Posterior cingulate gyrus (tissue), 11 donors: Measurements from ENCODE around the gene DNAJC13.

Source experiments
- DNase-seq, 10 donors: peaks; one replicate each; pipeline versions ENCODE4 v3.0.0 to v3.0.0-alpha.2; 2020 to 2021; ENCODE audit warnings: mixed read lengths in 3 of 10
- intact Hi-C: fragments of 100-400 bp; cut with DNase I; formaldehyde crosslinking; loops from one replicate; pipeline ENCODE4 v1.15.1; 2023

Gene DNAJC13

GRCh38 chr3:132568422-132568821 is 151.1 kb downstream of the DNAJC13 start:
- no peak for DNase-seq
- intact Hi-C loops = no loop called here

GRCh38 chr3:132569153-132569552 is 151.9 kb downstream of the DNAJC13 start:
- DNase-seq = no peak
- intact Hi-C loops = no loop called here

DNA sequence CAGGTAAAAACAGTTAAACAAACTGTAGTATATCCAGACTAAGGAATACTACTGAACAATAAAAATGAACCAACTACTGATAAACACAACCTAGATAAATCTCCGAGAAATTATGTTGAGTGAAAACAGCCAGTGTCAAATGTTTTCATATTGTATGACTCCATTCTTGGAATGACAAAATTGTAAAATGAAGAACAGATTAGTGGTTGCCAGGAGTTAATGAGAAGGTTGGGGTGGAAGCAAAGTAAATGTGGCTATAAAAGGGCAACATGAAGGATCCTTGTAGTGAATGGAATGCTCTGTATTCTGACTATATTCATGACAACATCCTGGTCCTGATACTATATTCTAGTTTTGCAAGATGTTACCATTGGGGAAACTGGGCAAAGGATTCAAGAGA is 152.3 kb downstream of the DNAJC13 start:
- intact Hi-C loops = no loop called here

DNA sequence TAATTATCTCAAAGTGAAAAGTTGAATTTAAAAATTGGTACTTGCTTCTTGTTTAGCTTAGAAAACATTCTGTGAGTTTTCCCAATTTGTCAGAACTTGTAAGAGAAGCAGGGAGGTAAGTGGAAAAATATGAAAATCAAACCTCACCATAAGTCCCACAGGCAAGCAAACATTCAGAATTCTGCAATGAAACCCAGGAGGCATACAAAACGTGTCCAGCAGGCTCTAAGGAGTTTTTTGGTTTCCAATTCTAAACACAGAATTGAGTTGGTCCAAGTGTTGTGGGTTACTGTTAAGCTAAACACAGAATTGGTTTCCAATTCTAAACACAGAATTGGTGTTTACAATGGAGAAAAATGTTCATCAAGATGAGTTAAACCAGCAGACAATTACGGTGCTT is 152.7 kb downstream of the DNAJC13 start:
- no peak for DNase-seq
- intact Hi-C loops = no loop called here

More for the DNA sequence above, 152.3 kb downstream of the DNAJC13 start:
- no peak for DNase-seq

- intact Hi-C loops = no loop called here
- no peak for DNase-seq
Observed at GRCh38 chr3:132573797-132574211, 156.5 kb downstream of the DNAJC13 start.

DNA sequence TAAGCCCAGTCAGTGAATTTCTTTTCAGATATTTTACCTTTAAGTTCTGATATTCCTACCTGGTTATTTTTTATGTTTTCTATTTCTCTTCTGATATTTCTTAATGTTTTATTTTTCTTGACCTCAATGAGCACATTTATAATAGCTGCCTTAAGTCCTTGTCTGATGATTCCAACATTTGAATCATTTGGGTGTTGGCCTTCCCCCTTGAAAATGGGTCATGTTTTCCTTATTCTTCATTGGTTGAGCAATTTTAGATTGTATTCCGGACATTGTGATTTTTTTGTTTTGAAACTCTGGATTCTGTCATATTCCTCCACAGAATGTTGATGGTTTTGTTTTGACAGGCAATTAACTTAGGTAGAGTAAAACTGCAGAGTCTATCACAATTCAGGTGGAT is 170.1 kb downstream of the DNAJC13 start:
- no peak for DNase-seq
- intact Hi-C loops = no loop called here
